ENCODE data around the gene SP5.
A peak's percentile ranks its signal among the peaks of the same experiment; 100 is the strongest.
"Not testable (repeated sequence)": the region's sequence is repeated elsewhere in the genome, so short reads cannot be mapped to it uniquely, and the experiment has no call there.

The SP5 gene

DNA sequence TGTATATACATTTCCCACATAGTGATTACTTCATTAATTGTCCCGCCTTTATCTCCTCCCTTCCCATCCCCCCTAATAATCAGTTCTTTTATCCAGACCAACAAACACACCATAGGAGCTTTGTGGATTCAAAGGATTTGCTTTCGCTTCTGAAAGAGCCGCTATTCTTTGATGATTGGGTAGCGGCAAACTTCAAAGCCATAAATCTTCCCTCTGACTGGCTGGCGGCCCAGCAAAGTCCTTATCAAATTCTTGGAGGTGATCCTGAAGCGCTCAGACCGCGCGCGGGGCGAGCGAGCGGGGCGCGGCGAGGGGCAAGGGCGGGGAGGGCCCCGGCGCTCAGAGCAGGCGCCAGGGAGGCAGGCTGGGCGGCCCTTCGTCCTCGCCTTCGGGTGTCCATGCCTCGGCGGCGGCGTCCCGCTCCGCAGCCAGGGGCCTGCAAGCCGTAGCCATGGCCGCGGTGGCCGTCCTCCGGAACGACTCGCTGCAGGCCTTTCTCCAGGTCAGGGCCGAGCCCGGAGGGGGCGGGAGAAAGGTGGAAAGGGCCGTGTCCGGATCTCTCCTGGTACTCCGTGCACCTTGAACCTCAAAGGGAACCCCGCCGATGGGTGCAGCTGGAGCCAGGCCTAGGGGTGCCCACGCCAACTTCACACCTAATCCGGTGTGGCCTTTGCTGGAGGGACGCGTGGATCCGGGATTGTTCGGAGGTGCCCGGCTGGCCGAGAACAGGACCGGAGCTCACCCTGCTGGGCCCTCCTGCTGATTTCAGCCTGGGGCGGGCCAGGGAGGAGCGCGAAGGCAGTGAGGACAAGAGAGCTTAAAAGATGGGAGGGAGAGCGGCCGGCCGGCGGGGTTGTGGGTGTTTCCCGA lies at the start of gene SP5:
Gene SP5, plus strand, starts transcription at position 276 of the 870 bp plus-strand sequence. Its CDS starts 176 bp downstream, at position 452.
- no peak for DNase-seq

DNA sequence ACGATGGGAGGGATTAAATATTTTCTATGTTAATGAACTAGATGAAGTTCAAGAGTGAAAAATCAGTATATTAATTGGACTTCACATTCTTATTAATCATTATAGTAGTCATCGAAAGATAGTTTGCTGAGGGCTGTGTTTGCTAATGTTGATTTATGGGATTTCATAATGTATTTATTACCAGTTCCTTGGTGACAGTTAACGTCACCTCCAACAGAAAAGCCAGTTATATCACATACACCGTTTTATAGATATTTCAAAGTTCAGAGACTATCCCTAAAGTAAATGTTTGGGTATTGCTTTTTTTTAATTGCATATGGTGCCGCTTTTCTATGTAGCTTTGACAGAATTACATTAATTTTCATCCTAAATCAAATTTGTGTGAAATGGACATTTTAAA lies 49.4 kb upstream of the SP5 start:
- DNase-seq = no peak

DNA sequence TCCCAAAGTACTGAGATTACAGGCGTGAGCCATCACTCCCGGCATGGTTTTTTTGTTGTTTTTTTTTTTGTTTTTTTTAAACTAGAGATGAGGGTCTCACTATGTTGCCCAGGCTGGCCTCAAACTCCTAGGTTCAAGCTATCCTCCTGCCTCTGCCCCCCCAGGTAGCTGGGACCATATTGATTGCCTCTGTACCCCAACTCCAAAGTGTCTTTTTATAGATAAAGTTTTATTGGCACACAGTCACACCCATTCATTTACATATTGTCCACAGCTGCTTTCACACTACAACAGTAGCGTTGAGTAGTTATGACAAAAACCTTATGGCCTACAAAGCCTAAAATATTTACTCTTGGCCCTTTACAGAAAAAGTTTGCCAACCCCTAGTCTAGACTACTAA lies 45.2 kb upstream of the SP5 start:
- no peak for DNase-seq

DNA sequence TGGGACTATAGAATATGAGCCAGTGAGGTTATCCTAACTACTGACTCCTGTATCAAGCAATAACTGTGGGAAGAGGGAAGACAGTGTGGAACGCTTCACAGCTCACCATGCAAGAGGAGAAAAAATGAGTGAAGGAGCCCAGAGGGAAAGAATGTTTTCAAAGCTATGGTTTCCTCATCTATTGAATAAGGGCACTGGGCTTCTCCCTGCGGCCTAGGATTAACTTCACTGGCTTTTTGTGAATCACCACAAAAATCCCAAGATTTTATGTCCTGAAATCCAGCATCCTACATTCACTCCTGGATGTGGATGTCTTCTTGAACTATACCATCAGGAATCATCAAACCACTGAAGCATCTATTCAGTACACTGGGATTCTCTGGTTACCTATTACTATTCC lies 44.5 kb upstream of the SP5 start:
- no peak for DNase-seq

DNA sequence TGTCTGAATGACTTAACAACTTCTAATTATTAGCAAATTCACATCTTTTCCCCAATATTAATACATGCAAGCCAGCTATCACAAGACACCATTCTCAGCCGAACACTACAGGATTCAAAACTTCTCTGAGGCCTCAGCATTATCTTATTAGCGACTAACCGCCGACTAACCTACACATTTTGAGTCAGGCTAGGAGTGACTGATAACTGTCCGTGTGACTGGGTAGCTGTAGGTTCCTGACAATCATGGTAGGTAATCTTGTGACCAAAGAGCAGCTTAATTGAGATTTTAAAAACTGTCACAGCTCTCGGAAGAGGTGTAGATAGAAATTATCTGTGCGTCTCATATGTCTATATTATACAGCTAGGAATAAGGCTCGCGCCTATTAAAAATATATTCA lies 44.1 kb upstream of the SP5 start:
- no peak for DNase-seq

DNA sequence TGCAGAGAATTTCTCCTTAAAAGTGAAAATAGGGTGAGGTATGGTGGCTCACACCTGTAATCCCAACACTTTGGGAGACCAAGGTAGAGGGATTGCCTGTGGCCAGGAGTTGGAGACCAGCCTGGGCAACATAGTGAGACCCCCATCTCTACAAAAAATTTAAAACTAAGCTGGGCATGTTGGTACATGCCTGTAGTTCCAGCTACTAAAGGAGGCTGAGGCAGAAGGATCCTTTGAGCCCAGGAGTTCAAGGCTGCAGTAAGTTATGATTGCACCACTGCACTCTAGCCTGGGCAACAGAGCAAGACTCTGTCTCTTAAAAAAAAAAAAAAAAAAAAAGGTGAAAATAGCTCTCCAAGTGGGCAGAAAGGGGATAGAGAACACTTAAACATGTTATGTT lies 40.9 kb upstream of the SP5 start:
- not testable (repeated sequence) for DNase-seq

DNA sequence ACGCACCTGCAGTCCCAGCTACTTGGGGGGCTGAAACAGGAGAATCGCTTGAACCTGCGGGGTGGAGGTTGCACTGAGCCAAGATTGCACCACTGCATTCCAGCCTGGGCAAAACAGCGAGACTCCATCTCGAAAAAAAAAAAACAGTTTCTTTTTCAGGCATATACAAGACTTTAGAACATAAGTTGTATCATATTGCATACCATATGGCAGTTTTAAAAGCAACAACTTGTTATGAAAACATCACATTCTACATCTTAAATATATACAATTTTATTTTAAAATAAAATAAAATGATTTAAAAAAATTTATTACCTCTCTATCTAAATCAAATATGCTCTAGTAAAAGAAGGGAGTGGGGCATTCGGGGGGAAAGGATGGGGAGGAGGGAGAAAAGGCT lies 39.4 kb upstream of the SP5 start:
- DNase-seq = no peak

DNA sequence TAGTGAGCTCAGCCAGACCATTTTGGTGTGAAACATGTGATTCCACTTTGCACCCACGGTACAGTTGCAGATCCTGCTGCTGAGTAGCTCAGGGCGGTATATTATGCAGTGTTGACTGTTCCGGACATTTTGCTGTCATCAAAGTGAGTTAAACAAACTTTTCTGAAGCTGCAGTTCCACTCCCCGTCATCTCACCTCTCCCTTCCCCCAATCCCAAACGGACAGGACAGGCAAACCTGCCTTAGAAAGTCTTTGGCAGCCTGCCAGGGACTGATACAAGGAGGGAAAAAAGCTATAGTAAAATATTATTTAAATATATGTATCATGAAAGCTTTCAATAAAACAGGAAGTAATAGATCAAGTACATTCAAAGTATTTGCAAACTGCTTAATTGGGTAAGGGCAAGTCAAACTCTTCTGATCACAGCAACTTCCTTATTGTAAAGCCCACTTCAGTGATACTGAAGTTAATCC lies 35.5 kb upstream of the SP5 start:
- DNase-seq = peak; percentile 17

DNA sequence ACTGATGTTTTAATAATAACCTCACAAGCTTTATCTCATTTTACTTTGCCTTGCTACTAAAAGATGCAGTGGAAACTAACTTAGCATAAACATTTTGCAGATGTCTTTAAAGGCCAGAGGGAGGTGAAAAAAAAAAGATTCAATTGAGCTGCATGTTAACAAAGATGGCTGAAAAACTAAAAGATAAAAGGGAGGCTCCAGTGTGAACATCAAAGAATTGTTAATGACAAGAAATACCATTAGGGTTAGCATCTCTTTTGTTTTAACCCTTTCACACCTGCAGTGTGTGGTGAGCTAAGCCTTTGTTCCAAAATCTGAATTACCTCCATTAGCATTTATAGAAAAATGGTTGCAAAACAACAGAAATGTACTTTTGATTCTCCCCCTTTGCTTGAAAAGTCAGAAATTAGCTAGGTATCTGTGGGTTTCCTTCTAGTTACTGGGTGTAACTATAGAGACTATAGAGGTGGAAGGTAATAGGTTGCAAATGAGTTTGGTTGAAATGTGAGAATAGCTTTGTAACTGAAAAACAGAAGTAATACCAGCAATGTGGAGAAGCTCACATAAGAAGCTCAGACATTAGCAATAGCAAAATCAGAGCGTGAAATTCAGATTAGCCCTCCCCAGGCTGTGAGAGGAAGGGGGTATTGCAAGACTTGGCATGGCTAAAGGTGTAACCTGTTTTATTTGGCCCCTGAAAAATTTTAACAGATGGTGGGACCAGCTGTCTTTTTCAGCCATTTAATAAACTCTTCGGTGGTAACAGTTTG lies 34.8 kb upstream of the SP5 start:
- DNase-seq = no peak

DNA sequence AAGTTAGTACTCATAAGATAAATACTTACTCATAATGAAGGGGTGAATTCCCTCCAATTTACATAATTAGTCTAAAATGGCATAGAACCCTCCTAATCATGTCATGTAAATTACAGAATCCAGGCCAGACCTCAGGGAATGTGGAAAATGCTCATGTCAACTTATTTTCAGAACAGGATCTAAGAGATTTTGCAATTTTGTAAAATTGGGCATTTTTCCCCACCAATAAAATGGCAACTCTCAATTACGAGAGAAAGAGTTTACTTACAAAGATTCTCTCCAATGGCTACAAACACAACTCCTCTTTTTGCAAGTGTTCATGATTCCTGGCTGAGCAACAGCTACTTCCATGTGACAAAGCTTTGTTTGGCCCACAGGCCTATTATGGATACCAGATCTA lies 33.8 kb upstream of the SP5 start:
- no peak for DNase-seq

DNA sequence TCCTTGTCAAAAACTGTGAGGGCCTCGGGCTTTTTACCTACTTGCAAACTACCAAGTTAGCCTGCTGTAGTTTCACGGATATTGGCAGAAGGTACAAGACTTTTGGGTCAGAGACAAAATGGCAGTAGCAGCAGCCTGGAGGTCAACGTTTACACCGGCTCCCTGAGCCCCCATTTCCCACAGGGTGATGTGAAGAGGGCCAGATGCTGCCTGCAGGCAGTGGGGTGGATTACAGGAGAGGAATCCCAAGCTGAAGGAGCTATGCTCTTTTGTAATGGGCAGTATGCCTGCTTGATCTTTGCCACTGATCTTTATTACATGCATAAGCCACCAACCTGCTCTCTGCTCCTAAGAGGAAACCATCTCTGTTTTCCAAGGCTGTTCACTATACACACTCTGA lies 29.5 kb upstream of the SP5 start:
- DNase-seq = no peak

DNA sequence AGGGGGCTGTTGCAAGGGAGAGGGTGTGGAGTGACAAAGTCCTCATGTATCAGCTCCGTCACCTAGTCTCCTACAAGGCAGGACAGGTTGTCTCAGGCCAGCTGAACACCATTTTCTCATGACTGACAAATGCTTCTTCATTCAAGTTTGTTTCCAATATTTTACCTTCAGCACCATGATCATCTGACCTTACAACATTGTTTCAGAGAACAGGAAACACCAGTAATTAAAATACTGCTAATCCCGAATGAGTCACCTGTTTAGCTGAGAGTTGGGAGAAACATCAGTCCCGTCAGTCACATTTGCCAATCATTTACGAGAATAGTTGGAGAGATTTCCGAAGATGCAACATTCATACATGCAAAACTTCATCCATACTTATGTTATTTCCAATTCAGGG lies 25.7 kb upstream of the SP5 start:
- no peak for DNase-seq

DNA sequence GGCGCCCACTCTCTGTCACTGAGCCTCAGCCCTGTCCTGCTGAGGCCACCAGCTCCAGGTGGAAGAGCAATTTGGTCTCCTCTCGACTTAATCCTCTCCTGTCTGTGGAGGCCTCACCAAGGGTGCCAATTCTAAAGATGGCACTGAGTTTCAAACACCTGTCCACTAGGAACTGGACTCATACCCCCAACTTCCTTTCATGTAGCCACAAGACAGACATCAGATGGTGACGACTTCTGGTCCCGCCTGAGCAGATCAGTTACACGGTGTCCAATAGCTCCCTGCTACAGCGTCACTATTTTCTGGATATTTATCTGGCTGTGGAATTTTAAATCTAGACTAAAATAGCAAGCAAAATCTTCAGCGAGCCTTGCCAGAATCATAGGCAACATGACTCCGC lies 24.5 kb upstream of the SP5 start:
- DNase-seq = no peak

DNA sequence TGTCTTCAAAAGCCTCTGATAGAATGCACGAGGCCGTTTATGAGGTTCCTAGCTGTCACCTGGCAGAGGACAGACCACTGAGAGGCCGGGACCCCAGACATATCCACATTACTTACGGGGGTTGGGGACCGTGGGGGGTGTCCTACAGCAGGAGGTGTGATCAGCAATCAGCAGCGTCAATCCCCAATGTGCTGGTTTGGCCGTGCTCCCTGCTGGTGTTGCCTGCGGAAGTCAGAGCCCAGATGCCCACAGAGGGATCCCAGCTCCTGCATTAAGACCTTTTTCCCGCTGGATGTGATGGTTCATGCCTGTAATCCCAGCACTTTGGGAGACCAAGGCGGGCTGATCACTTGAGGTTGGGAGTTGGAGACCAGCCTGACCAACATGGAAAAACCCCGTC lies 20.8 kb upstream of the SP5 start:
- DNase-seq = no peak

DNA sequence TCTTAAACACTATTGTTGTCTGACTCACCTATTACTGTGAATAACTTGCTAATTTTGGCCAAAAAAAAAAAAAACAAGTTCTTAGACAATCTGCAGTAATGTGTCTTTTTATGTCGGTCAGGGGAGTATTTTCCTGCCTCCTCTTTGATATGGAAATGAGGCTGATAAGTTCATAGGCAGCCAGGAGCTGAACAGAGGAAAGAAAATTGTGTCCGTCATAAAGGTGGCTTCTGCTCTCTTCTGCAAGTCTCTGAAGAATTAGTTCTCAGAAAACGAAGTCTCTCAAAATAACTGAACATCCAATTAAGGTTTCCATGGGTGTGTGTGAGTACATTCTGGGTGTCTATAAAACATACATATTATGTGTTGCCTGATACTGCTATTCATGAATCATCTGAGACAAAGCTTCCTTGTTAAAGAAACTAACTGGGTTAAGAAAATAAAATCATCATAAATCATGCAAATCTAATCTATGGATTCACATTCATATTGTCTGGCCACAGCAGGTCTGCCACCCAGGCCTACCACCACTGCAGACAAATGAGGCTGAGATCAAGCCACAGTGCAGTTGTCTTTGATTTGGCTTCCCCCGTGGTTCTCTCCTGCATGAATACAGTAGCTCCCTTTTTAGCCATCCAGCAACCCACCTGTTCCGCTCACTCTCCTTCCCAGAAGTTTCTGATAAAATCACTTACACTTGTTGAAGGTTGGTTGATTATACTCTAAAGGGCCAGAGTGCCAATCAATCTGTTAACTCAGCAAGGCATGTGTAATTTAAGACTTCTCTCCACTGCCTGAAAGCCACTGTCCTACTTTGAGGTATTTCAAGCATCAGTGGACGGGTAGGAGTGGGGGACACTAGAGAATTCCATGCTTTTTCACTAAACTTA lies 19.4 kb upstream of the SP5 start:
- DNase-seq = no peak

DNA sequence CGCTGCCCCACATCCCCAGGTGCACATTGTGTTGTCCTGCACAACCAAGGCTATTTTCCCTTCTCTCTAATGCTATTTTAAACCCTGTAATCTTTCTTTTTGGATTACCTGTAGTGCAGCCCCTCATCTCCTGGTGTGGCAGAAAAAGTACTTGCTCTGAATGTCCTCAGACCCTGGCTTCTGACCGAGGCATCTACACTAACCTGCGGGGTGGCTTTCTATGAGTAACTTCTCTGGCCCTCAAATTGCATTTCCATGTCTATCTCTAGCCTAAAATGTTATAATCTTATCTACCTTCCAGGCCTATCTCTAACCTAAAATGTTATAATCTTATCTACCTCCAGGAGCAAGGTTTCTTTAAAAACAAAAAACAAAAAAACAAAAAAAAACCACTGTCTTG lies 18.2 kb upstream of the SP5 start:
- no peak for DNase-seq

DNA sequence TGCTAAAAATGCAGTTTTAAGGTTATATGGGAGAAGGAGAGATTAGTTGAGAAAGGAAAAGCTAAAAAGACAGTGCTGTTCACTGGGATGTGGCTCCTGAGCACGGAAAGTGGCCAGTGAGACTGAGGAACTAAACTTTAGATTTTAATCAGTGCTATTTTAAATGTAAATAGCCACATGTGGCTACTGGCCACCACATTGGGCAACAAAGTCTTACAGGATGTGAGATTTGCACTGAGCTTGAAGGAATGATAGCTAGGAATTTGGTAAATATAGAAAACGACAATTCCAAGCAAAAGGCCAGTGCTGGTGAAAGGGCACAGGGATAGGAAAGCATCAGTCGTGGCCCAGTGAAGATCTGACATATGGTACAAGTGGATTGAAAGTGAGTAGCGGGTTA lies 14.1 kb upstream of the SP5 start:
- no peak for DNase-seq

DNA sequence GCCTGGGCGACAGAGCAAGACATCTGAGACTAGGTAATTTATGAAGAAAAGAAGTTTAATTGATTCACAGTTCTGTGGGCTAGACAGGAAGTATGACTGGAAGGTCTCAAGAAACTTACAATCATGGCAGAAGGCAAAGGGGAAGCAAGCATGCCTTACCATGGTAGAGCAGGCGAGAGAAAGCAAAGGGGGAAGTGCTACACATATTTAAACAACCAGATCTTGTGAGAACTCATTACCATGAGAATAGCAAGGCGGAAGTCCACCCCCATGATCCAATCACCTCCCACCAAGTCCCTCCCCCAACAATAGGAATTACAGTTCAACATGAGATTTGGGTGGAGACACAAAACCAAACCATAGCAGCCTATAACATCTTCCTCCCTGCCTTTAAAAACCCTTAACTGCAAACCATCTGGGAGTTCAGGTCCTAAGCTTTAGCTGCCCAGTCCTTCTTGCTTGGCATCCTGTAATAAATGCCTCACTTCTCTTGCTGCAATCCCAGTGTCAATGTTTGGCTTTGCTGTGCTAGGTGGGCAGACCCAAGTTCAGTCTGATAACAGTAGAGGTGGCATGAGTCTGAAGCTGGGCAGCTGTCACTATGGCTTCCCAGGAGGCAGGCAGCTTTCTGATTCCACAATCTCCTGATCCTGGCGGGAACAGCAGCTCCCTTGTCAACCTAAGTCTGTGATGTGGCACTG lies 11.2 kb upstream of the SP5 start:
- no peak for DNase-seq

DNA sequence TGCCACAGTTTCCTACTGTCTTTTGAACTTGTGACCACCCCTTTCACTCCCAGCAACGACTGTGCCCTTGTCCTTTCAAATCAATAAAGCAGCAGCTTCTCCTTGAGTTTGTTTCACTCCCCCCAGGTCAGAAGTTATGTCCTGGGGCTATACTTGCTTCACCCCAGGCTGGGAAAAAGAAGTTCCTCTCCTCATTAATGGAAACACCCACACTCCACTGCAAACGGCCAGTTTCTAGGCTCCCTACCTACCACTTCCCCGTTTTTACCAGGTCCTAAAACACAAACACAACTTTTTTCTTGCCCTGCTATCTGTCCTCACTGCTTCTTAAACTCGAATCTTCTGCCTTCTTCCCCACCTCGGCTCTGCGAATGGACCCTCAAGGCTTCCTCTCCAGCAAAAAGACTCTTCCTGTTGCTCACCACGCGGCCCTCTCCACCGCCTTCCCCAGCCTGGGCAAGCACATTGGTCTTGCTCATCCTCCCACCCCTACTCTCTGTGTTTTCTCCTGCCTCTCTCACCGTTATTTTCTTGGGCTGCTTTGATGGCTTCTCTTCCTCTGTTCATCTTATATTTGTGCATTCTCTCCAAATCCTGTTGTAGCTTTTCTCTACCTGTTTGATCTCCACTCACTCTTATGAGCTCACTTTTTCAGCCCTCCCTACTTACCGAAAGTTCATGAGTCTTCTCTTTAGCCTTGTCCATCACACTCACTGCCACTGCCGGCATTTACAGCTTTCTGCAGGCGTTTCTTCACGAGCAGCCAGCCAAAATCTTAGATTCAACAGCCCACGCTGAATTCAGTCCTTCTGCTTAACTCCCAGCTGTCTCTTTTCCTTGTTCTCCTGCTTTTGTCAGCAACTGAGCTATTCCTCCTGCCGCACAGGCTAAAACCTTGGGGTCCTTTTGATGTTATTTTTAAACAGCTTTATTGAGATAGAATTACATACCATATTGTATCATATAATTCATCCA lies 7.0 kb upstream of the SP5 start:
- no peak for DNase-seq

DNA sequence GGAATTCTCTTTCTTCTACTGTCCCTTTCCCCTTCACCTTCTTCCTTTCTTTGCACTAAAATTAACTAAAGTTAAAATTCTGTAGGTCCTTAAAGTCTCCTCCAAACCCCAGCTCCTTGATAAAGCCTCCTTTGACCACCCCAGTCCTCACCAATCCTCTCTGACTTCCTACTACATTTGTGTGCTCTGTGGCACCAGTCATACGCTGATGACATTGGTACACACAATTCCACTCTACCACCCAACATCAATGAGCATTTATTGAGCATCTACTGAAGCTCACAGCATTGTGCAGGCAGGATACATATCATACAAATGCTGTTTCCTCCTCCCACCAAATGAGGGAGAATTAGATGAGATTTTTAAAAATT lies 4.5 kb upstream of the SP5 start:
- DNase-seq = no peak

DNA sequence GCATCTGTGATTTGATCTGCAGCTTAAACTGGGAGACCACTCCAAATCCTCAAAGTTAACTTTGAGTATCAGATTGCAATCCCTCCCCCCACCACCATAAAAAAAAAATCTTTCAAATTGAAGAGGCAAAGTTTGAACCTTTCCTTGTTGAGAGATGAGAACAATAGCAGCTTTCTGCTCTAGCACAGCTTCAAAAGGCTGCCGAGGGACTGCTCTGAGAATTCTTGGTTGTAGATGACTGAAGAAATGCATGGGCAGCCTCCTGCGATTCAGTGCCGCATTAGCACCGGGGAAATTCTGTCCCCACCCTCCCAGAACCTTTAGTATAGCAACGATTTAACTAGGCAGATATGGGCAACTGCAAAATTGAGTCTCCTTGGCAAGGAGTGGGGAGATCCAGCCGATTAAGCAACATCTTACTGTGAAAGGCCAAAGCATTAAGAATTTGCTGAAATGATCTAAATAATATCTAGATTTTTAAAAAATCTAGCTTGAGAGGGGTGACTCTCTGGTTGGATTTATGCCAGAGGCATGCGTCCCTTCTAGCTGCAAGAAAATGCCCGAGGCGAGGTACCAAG lies 3.9 kb upstream of the SP5 start:
- no peak for DNase-seq

Data from NCI-H1105 treated with DMSO at 0.1 percent for 48 hours (cell line).